Stomach (tissue), 4 donors: ENCODE results near the gene ZNF627.
"Not testable (repeated sequence)": the region's sequence is repeated elsewhere in the genome, so short reads cannot be mapped to it uniquely, and the experiment has no call there.

Experiments
- CTCF ChIP-seq, 7 experiments: fragments of 450-650 bp in 4 of 7; fragments of 200-600 bp in 3 of 7; sonication (generic) in 3 of 7; IDR thresholded peaks; one replicate each; pipeline ENCODE4 v1.5.1; 2016 to 2019; ENCODE audit warnings: antibody characterized with exemption in 7 of 7, control low read depth in 2 of 7, mild to moderate bottlenecking in 1 of 7
- POLR2A ChIP-seq, 4 donors: fragments of 450-650 bp; IDR thresholded peaks; one replicate each; pipeline ENCODE4 v1.6.1; 2016; ENCODE audit warnings: antibody characterized with exemption in 4 of 4, control low read depth in 2 of 4, mild to moderate bottlenecking in 1 of 4, moderate library complexity in 1 of 4

DNA sequence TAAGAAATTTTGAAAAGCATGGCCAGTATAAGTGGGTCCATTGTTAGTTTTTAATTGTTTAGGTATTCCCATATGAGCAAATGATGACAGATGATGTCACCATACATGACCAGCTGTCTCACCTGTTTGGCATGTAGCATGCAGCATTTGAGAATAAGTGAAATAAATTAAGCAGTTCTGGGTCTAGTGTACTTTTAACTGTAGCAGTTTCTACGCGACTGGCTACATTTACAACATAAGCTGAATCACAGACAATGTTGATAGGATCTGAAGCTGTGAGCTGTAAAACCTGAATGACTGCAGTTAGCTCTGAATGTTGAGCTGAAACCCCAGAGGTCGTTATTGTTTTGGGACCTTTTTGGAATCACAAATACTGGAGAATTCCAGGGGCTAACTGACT is 25.1 kb downstream of the ZNF627 start:
- not testable (repeated sequence) for TF ChIP-seq CTCF, POLR2A (IDR thresholded peaks at IDR 0.05)
